Caki2 (cell line): Measurements from ENCODE around the gene GCK. TPM values are rescaled to one million over a fixed set of nuclear protein-coding genes. Genes with fewer than 3 reads are reported as not detected.
"Not testable (repeated sequence)": the region's sequence is repeated elsewhere in the genome, so short reads cannot be mapped to it uniquely, and the experiment has no call there.

ENCODE experiments used
- DNase-seq: peaks from one replicate; pipeline ENCODE4 v3.0.0-alpha.2; 2015; ENCODE audit warnings: low read depth
- in situ Hi-C: cut with HindIII; loops from 2 replicates; pipeline ENCODE4 v1.10.0; 2016; ENCODE audit warnings: low sequenced_read_pairs, low pct_unique_long_range_greater_than_20kb, mixed read lengths
- total RNA-seq: library from RNA; depleted of rRNA; stranded (reverse); fragments of >200 nt; shearing (Covaris generic); gene quantifications from 2 replicates; pipeline ENCODE4 v1.2.3, GENCODE V29; 2014; ENCODE audit warnings: low replicate concordance

GCK gene
- total RNA-seq, 1 experiment from 2014 or later, result not detected

DNA sequence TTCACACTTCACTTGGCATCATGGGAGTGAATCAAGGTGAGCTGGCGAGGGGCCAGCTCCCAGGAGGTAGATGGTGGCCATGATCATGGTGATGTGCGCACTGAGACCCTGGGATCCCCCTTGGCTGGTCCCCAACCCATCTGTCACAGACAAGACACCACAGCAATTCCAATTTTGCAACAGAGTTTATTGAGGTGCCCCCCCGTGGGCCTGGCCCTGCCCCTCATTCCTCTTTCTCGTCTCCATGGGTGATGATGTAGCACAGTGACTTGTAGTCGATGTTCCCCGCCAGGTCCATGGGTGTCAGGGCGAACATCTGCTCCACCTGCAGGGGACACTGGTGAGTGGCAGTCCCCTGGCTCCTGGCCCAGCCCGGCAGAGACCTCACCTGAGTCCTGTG lies 50.5 kb downstream of the GCK start:
- no peak for DNase-seq
- in situ Hi-C loops, result no loop called here

DNA sequence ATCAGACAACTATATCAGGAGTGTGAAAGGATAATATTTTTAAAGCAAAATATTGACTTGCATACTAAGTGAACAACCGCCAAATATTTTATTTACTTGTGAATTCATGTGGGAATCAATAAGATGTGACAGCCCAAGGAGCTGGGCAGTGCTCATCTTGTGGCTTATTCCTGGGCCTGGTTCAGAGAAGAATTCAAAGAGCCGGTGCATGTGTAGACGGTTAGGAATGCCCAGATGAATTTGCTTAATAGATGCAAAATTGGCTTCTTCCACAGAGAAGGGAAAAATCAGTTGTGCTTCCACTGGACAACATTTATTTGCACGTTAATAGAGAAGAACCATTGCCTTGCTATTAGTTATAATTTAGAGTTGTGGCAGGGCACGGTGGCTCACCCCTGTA lies 52.5 kb downstream of the GCK start:
- DNase-seq, result no peak
- in situ Hi-C loops, result no loop called here

DNA sequence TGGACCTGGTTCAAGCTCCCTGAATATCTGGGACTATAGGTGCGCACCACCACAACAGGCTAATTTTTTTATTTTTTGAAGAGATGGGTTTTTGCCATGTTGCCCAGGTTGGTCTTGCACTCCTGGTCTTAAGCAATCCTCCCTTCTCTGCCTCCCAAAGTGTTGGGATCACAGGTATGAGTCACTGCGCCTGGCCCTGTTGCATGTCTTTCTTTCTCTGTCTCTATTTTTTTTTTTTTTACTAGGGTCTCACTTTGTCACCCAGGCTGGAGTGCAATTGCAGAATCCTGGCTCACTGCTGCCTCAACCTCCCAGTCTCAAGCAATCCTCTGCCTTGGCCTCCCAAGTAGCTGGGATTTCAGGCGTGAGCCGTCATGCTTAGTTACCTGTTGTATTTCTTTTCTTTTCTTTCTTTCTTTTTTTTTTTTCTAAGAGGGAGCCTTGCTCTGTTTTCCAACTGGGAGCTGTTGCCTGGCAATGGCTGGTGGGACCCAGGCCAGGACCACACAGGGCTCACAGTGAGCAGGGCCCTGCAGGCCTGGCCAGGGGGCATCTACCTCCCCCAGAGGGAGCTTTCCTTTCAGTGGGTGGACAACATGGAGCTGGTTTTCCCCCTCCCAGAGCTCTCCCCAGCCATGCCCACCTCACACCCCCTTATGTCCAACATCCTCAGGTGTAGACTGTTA lies 54.2 kb downstream of the GCK start:
- DNase-seq, result no peak
- in situ Hi-C loops, result no loop called here

DNA sequence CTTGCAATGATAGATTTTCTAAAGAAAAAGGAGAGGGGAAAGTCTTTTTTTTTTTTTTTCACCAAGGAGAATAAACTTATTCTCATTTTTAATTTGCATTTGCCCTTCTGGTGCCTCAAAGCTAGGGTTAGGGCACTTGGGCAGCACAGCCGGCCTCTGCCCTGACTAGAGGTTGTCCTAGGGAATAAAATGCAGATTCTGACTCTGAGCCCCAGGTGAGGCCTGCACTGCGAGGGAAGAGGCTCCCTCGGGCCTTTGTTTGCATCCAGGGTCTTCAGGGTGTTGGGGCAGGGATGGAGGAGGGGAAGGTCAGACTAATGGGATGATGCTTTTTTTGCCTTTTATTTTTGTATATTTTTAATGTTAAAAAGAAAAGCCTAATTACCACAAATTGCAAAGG lies 55.9 kb downstream of the GCK start:
- DNase-seq, result no peak
- in situ Hi-C loops, result no loop called here

DNA sequence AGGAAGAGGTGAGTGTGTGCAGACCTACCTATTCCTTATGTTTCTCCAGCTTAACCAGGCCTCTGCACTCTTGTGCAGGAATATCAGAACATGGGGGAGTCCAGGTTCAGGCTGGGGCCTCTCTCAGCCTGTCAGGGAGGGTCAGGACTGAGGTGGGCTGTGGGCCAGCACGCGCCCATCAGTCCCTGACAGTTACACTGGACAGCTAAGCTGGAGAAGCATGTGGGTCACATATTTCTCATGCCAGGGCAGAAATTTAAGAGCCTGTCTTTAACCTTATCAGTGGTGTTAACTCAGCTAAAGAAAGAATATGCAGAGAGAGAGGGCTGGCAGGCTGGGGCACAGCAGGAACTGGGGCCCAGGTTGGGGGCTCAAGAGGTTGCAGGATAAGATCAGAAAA lies 57.2 kb downstream of the GCK start:
- in situ Hi-C loops, result no loop called here
- DNase-seq, result no peak

DNA sequence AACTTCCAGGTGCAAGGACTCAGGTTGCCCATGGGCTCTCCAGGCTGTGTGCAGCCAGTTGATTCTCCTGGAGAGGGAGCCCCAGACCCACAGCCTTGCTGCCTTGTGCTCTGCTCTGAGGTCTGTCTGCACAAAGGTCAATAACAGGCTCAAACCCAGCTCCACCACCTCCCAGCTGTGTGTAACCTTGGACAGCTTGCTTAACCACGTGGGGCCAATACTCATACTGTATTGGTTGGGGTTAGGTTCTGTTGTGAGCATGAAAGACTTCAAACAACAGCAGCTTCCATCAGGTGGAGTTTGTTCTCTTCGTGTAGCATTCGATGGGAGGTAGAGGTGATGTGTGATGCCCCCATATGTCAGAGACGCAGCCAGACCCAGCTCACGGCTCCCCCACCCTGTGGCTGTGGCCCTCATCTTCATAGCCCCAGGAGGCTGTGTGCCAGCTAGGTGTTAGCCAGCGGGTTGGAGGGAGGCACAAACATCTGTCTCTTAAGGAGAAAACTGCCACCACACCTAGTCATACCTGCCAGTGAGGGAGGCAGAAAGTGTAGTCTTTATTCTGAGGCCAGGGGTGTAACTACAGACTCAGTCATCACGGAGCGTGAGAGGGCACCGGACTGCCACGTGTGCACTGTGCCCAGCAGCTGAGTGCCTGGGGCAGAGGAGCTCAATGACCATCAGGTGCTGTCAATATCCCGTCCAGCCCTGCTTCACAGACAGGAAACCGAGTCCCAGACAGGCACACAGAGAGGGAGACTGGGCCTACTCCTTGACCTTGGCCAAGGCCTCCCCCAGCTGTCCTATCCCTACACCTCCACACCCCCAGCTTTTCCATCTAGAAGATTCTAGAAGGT lies 57.8 kb downstream of the GCK start:
- no peak for DNase-seq
- in situ Hi-C loops, result no loop called here

DNA sequence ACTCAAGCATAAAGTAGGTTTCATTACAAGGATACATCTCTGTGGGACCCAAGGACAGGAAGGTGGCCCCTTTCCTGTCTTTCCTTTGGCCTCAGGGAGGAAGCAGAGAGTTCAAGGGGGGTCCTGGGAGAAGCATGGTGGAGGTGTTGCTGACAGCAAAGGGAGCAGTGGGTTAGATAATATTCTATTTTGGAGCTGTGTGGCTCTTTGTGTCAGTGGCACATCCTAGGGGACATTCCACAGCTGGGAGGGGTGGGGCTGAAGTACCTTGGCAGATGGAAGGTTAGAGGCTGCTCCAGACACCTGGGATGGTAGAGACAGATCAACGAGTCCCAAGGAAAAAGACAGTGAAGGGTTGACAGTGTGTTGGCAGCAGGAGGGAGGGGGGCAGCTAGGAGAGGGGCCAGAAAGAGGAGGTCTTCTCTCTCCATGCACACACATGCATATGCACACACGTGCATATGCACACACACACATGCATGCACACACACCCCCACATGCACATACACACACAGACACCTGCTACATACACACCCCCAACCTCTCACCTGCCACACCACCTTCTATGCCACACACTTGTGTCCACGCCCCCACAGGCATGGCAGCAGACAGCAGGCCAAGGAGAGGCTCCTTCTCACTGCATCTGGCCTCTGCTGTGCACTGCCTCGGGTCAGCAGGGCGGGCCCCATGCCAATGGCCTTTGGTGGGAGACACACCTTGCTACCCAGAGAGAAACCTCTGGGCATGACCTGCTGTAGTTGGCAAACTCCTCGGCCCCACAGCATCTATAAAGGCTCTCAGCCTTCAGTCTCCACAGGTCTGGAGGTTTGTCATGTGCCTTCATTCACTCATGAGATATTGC lies 60.3 kb downstream of the GCK start:
- no peak for DNase-seq
- in situ Hi-C loops, result no loop called here

DNA sequence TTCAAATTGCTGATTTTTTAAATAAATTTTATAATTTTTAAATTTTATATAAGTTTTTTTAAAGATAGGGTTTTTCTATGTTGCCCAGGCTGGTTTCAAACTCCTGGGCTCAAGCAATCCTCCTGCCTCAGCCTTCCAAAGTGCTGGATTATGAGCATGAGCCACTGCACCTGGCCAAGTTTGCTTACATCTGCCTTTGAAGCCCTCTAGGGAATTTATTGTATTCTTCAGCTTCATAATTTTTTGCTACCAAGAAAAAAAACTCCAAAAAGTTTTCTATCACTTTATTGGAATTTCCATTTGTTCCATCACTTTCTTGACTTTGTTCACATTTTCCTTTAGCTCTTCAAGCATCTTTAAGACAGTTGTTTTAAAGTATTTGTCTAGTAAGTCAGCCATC lies 62.1 kb downstream of the GCK start:
- in situ Hi-C loops, result no loop called here

DNA sequence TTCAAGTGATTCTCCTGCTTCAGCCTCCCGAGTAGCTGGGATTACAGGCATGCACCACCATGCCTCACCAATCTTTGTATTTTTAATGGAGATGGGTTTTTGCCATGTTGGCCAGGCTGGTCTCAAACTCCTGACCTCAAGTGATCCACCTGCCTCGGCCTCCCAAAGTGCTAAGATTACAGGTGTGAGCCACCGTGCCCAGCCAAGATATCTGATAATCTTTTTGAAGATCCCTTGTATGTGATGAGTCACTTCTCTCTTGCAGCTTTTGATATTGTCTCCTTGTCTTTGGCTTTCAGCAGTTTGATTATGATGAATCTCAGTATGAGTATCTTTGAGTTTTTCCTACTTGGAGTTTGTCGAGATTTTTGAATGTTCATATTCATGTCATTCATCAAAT lies 62.7 kb downstream of the GCK start:
- DNase-seq, in situ Hi-C loops: not testable (repeated sequence)

More for the DNA sequence above, 62.1 kb downstream of the GCK start:
- no peak for DNase-seq

DNA sequence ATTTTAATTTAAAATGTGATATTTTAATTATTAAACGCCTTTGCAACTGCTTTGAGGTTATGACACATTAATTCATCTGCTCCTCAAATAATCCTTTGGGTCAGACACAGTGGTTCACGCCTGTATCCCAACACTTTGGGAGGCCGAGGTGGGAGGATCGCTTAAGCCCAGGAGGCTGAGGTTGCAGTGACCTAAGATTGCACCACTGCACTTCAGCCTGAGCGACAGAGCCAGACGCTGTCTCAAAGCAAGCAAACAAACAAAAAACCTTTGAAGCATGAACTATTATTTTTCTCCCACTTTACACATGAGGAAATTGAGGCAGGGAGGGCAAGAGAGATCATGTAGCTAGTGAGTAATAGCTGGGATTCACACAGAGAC lies 64.4 kb downstream of the GCK start:
- DNase-seq, result no peak
- in situ Hi-C loops, result no loop called here

DNA sequence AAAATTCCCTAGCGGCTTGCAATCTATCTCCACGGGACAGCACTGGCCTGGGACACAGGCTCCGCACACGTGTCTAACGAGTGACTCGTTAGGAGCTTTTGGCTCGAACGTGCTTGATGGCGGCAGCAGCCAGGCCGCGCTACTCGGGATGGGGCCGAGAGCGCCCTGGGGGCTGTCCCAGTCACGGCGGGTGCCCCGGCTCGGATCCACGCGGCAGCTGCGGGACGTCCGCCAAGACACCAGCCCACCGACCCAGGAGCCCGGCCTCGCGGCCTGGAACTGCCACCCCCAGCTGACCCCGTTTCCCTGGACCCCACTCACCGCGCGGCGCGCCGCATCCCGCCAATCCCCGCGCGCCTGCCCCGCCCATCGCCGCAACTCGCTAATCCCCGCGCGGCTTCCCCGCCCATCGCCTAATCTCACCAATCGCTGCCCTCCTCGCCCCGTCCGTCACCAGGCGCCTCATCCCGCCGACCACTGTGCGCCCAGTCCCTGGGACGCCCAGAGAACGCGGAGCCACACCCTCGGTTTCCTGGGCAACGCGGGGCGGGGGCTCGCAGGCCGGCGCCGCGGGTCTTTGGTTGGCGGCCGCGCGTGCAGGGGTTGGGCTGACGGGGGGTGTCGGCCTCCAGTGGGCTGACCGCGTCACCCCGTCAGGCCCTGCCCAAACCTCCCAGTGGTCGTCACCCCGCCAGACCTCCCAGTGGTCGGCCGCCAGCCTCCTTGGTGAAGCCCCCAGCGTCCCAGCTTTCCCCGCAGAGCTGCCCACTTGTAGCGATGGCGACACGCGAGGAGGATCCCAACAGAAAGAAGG lies 65.8 kb downstream of the GCK start, which contains the start of gene POLD2:
POLD2 (minus strand) TSS at position 359 of the 814 bp plus-strand sequence. CDS start 1,495 bp downstream, outside the sequence.
- in situ Hi-C loops, result no loop called here
- peak; percentile 95 for DNase-seq

DNA sequence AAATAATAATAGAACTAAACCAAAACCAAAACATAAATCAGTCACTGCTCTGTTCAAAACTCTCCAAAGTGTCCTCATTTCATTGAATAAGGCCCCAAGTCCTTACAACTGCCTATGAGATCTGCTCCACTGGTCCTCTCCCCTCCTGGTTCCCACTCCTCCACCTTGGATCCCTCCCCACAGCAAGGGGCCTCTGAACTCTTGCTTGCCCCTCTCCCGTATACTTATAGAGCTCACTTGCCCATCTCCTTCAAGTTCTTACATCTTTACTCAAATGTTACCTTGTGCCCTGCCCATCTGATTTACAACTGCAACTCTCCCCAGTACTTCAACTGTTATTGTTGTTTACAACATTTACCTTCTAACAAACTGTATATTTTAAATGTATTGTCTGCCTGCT lies 66.7 kb downstream of the GCK start:
- in situ Hi-C loops, result no loop called here
- DNase-seq, result no peak

DNA sequence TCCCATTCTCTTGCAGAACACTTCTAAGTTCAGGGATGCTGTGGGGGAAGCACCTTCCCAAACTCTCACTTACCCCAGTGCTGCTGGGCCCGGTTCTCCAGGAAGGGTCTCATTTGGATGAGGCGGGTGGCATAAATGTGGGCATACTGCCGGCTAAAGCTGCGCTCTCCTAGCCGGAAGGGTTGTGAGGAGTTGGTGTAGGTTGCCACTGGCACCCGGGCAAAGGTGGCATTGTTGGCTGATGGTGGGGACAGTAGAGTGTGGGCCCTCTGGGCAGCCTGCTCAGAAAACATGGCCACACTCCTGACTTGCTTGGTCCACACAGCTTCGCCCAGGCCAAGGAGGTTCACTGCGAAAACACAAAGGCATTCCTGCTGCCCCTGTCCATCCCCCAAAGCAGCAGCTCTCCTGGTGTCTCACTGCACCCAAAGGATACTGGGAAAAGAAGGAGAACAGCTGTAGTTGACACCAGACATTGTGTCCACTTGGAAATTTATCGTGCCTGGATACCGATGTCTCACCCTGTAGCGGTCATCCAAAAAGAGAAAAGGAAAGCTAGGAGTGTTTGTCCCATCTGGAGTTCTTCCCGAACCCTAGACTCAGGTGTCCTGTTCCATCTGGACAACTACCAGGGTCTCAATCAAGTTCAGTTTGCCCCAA lies 67.3 kb downstream of the GCK start:
- in situ Hi-C loops, result no loop called here

DNA sequence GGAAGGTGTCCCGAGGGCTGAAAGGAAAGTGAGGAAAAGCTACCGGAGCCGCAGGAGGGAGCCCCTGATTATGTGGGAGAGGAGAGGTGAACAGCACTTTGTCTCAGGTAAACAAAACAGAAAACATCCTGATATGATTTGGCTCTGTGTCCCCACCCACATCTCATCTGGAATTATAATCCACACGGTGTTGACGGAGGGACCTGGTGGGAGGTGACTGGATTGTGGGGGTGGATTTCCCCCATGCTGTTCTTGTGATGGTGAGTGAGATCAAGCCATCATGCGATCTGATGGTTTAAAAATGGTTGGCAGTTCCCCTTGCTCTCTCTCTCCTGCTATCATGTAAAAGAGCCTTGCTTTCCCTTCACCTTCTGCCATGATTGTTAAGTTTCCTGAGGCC lies 68.8 kb downstream of the GCK start:
- in situ Hi-C loops, result no loop called here

More for the DNA sequence above, 67.3 kb downstream of the GCK start:
- DNase-seq, result no peak

DNA sequence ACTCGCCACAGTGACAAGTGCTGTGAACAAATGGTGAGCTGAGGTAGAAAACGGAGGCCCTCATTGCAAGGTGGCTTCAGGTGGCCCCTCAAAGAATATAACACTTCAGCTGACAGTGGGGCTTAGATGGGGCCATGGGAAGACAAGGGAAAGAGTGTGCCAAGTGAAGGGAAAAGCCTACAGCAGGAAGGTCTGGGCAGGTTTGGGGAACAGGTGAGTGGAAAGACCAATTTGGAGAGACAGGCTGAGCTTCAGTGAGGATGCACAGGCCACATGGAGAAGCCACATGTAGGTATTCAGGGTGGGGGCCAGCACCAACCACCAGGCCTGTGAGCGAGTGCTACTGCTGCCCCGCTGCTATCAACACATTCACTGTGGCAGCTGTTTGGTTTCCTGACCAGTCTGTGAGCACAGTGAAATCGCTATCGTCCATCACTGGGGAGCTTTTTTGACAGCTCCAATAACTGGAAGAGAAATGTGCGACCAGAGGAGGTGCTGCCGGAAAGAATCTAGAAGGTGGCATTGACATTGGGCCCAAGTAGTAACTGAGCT lies 69.3 kb downstream of the GCK start:
- no peak for DNase-seq
- in situ Hi-C loops, result no loop called here

More for the DNA sequence above, 68.8 kb downstream of the GCK start:
- DNase-seq, result no peak

DNA sequence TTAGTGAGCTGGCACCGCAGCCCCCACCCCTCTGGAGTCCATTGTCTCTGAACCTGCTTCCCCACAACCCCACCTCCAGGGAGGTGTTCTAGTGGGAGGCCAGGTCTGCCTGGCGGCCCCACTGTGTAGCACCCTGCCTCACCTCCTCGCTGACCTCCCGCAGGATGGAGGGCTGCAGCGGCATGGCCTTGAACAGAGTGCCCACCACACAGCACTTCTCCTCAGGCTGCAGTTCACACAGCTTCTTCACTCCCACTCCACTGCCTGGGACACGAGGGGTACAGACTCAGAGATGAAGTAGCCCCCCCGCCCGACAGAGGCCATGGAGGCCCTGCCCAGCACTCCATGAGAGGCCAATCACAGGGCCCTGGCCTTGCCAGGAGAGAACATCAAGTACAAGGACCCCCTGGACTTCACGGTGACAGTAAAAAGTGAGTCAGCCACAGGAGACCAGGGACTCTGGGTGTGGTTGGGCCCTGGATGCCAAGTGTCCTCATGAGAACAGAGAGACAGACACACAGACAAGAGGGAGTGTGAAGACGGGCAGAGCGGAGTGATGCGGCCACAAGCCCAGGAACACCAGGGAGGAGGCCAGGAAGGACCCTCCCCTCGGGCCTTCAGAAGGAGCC lies 71.3 kb downstream of the GCK start:
- DNase-seq, result no peak
- in situ Hi-C loops, result no loop called here
